Vagina (tissue), 2 donors: ENCODE data around the gene SIGLEC9. TPM values are rescaled to one million over a fixed set of nuclear protein-coding genes. Genes with fewer than 3 reads are reported as not detected.

ENCODE experiments used
- DNase-seq, 2 donors: peaks; one replicate each; pipeline ENCODE4 v3.0.0-alpha.2; 2017; ENCODE audit errors: extremely low spot score in 2 of 2
- H3K27ac ChIP-seq: fragments of 200-600 bp; sonication (generic); one replicate; pipeline ENCODE4 v1.5.1; 2019
- H3K27me3 ChIP-seq: fragments of 200-600 bp; sonication (generic); one replicate; pipeline ENCODE4 v1.5.1; 2019
- H3K36me3 ChIP-seq, 2 donors: fragments of 200-600 bp; sonication (generic); one replicate each; pipeline ENCODE4 v1.5.1; 2017 to 2019
- H3K4me1 ChIP-seq: fragments of 200-600 bp; sonication (generic); one replicate; pipeline ENCODE4 v1.5.1; 2019
- H3K4me3 ChIP-seq, 2 donors: fragments of 200-600 bp; sonication (generic); 1 replicate in 1 of 2; 2 replicates in 1 of 2; pipeline ENCODE4 v1.5.1; 2016 to 2019
- H3K9me3 ChIP-seq: fragments of 200-600 bp; sonication (generic); one replicate; pipeline ENCODE4 v1.5.1; 2019
- POLR2A ChIP-seq, 2 donors: fragments of 450-650 bp; IDR thresholded peaks; one replicate each; pipeline ENCODE4 v1.6.1; 2017; ENCODE audit warnings: antibody characterized with exemption in 2 of 2, mild to moderate bottlenecking in 2 of 2, moderate library complexity in 2 of 2
- POLR2AphosphoS5 ChIP-seq, 2 donors: sonication (generic); formaldehyde crosslinking; IDR thresholded peaks; one replicate each; pipeline ENCODE4 v1.9.0; 2017; ENCODE audit warnings: antibody characterized with exemption in 2 of 2, mild to moderate bottlenecking in 2 of 2, low read depth in 1 of 2; ENCODE audit not compliant: insufficient read depth in 1 of 2
- intact Hi-C: fragments of 100-400 bp; cut with DNase I; formaldehyde crosslinking; loops from one replicate; pipeline ENCODE4 v1.15.1; 2023
- total RNA-seq: library from RNA; depleted of rRNA; stranded (reverse); fragments of >200 nt; gene quantifications from one replicate; pipeline ENCODE4 v1.2.3, GENCODE V29; 2016
- TF ChIP-seq, protein P1 (sequence below), 3 experiments: fragments of 450-650 bp in 2 of 3; fragments of 200-600 bp in 1 of 3; sonication (generic) in 1 of 3; IDR thresholded peaks; one replicate each; pipeline ENCODE4 v1.5.1; 2017 to 2019; ENCODE audit warnings: antibody characterized with exemption in 3 of 3, mild to moderate bottlenecking in 2 of 3, moderate library complexity in 2 of 3

SIGLEC9 gene
- total RNA-seq, 1 donor from 2014 or later: 5.9 TPM

DNA sequence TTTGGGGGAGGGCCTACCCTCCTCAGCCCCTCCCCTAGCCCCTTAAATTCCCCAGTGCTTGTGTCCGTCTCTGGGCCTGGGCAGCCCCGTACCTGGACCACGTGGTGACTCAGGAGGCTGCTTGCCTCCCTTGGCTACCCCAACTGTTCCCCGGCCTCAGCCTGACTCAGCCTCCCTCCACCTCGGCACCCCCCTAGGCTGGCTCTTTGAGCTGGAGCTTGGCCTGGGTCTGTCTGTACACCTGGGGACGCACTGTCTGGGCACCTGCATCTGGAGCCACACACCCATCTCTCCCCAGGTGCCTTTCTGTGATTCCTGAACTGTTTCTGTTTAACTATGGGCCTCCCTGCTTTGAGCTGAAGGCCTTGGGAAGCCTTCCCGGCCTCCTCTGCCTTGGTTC is 40.2 kb upstream of the SIGLEC9 start:
- Histone ChIP-seq H3K4me1 (no peaks in the 10 kb centered on the region), H3K9me3 (no peaks in the 10 kb centered on the region), H3K36me3 (no peaks in the 10 kb centered on the region), H3K27me3 (no peaks in the 10 kb centered on the region), H3K4me3 (no peak overlapping the region), H3K27ac (no peak overlapping the region)
- no peak for DNase-seq
- no peak for TF ChIP-seq POLR2AphosphoS5 (IDR thresholded peaks at IDR 0.05; ENCODE audit: insufficient read depth in 1 of 2, low read depth in 1 of 2)
- intact Hi-C loops: no loop called here

DNA sequence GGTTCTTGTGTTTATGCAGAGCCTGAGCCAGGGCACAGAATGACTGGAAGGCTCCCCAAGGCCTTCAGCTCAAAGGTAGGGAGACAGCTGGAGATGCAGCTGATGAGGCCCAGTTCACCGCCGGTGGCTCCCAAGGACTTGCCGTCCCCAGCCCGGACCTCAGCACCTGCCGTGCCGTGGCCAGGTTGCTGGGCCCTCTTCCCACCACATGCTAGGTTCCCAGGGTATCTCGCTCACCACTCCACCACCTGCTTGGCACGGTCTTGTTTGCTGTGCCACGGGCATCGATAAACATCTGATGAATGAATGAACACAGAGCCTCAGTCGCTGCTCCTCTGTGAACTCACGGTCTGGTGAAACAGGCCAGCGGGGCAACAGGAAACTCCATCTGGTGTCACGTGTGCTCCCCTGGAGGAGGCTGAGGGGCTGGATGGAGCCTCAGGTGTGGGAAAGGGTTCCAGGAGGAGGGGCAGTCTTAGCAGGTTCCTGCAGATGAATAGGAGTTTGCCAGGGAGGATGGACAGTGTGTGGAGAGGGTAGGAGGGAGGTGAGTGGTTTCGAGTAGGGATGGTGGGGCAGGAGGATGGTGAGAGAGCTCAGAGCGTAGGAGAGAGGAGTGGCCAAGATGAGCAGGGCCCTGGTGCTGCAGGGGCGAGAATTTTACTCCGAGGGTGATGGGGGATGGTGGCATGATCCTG is 38.4 kb upstream of the SIGLEC9 start:
- H3K4me1 ChIP-seq: no peaks in the 10 kb centered on the region
- intact Hi-C loops: no loop called here
- TF ChIP-seq POLR2AphosphoS5 (IDR thresholded peaks at IDR 0.05; ENCODE audit: insufficient read depth in 1 of 2, low read depth in 1 of 2): no peak
- no peaks in the 10 kb centered on the region for H3K36me3 ChIP-seq
- H3K4me3 ChIP-seq: no peak overlapping the region
- no peak overlapping the region for H3K27ac ChIP-seq
- H3K9me3 ChIP-seq: no peaks in the 10 kb centered on the region
- no peak for DNase-seq
- no peaks in the 10 kb centered on the region for H3K27me3 ChIP-seq

DNA sequence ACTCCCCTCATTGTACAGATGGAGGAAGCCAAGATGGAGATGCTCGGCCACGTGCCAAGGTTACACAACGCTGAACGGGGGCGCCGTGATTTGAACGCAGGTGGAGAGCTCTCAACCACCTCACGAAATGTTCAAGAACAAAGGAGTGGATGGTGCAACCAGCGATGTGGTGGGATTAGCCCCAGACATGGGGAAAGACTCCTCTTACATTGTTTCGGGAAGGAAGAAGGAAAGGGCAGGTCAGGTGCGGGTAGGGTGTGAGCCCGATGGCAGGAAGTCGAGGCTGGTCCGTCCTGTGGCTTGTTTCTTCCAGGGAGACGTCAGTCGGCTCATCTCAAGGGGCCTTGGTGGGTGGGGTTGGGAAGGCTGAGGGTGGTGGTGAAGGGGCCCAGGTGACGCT is 34.9 kb upstream of the SIGLEC9 start:
- intact Hi-C loops: loop anchor here (10.0 kb wide), 1 partner anchor 245 kb away; no protein-coding TSS in a partner anchor
- no peak for TF ChIP-seq POLR2AphosphoS5 (IDR thresholded peaks at IDR 0.05; ENCODE audit: insufficient read depth in 1 of 2, low read depth in 1 of 2)
- TF ChIP-seq POLR2A (IDR thresholded peaks at IDR 0.05): no peak
- TF ChIP-seq, protein P1, sequence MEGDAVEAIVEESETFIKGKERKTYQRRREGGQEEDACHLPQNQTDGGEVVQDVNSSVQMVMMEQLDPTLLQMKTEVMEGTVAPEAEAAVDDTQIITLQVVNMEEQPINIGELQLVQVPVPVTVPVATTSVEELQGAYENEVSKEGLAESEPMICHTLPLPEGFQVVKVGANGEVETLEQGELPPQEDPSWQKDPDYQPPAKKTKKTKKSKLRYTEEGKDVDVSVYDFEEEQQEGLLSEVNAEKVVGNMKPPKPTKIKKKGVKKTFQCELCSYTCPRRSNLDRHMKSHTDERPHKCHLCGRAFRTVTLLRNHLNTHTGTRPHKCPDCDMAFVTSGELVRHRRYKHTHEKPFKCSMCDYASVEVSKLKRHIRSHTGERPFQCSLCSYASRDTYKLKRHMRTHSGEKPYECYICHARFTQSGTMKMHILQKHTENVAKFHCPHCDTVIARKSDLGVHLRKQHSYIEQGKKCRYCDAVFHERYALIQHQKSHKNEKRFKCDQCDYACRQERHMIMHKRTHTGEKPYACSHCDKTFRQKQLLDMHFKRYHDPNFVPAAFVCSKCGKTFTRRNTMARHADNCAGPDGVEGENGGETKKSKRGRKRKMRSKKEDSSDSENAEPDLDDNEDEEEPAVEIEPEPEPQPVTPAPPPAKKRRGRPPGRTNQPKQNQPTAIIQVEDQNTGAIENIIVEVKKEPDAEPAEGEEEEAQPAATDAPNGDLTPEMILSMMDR (IDR thresholded peaks at IDR 0.05): no peak
- Histone ChIP-seq H3K27ac (no peak overlapping the region), H3K27me3 (no peaks in the 10 kb centered on the region), H3K9me3 (no peaks in the 10 kb centered on the region), H3K4me1 (peaks cover 4% of the 10 kb centered on the region), H3K36me3 (no peaks in the 10 kb centered on the region), H3K4me3 (no peak overlapping the region)
- DNase-seq: no peak

DNA sequence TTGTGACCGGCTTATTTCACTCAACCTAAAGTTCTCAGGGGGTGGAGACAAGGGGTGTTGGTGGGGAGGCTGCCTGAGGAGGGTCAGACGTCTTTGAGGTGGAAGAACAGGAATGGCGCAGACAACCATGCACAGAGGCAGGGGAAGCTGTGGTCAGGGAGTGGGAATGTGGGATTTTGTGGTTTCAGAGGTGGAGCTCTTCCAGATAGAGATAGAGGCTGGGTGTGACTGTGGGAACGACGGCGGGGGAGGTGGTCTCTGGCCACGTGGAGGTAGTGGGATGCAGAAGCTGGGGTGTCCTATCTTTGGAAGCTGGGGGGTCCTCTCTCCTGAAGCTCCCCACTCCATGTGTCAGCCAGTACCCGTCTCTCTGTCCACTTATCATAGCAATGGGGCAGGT is 34.2 kb upstream of the SIGLEC9 start:
- DNase-seq: no peak
- TF ChIP-seq, protein P1 (IDR thresholded peaks at IDR 0.05): no peak
- TF ChIP-seq POLR2AphosphoS5 (IDR thresholded peaks at IDR 0.05; ENCODE audit: insufficient read depth in 1 of 2, low read depth in 1 of 2) (no peak), POLR2A (IDR thresholded peaks at IDR 0.05) (no peak)
- Histone ChIP-seq H3K27ac (no peak overlapping the region), H3K36me3 (no peaks in the 10 kb centered on the region), H3K4me3 (no peak overlapping the region), H3K4me1 (peaks cover 4% of the 10 kb centered on the region), H3K9me3 (no peaks in the 10 kb centered on the region), H3K27me3 (no peaks in the 10 kb centered on the region)
- intact Hi-C loops: loop anchor here (10.0 kb wide), 1 partner anchor 244 kb away; no protein-coding TSS in a partner anchor

DNA sequence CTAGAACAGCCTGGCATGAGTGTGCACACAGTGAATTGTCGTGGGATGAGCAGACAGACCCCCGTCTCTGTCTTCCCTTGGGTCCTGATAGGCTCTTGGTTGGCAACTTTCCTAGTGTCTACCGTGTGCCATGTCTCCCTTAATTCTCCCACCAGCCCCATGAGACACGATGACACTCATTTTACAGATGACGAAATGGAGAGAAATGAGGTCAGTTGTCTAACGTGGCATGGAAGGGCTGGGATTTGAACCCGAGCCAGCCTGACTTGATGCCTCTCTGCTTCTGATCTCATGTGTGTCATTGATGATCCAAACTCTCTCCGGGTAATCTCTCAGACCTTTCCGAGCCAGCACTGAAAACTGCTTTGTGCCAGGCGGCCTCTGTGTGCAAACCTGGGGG is 33.6 kb upstream of the SIGLEC9 start:
- Histone ChIP-seq H3K27me3 (no peaks in the 10 kb centered on the region), H3K27ac (no peak overlapping the region), H3K4me1 (peaks cover 4% of the 10 kb centered on the region), H3K36me3 (no peaks in the 10 kb centered on the region), H3K9me3 (no peaks in the 10 kb centered on the region), H3K4me3 (no peak overlapping the region)
- TF ChIP-seq, protein P1 (IDR thresholded peaks at IDR 0.05): no peak
- TF ChIP-seq POLR2A (IDR thresholded peaks at IDR 0.05): no peak
- TF ChIP-seq POLR2AphosphoS5 (IDR thresholded peaks at IDR 0.05; ENCODE audit: insufficient read depth in 1 of 2, low read depth in 1 of 2): no peak
- intact Hi-C loops: loop anchor here (10.0 kb wide), 1 partner anchor 244 kb away; no protein-coding TSS in a partner anchor
- no peak for DNase-seq
